SU-DHL-6 (cell line): ENCODE measurements around the gene SLC38A1.
"Not testable (repeated sequence)": the region's sequence is repeated elsewhere in the genome, so short reads cannot be mapped to it uniquely, and the experiment has no call there.

Experiments used
- H2AFZ ChIP-seq: fragments of 200-600 bp; sonication (generic); 2 replicates; pipeline ENCODE4 v1.6.1; 2014; ENCODE audit warnings: low read depth, mild to moderate bottlenecking, moderate library complexity, mixed read lengths, antibody characterized with exemption, low read length; ENCODE audit not compliant: severe bottlenecking
- H3F3A ChIP-seq: fragments of 200-600 bp; shearing (Covaris generic); 2 replicates; pipeline ENCODE4 v1.6.0; 2016; ENCODE audit warnings: antibody characterized with exemption, mild to moderate bottlenecking; ENCODE audit not compliant: insufficient read depth
- H3K27ac ChIP-seq: fragments of 200-600 bp; sonication (generic); 2 replicates; pipeline ENCODE4 v1.5.1; 2016; ENCODE audit warnings: low read depth, mild to moderate bottlenecking, low read length, moderate library complexity, mixed read lengths
- H3K27me3 ChIP-seq: fragments of 200-600 bp; sonication (generic), shearing (Covaris generic); 2 replicates; pipeline ENCODE4 v1.6.0; 2014; ENCODE audit warnings: mild to moderate bottlenecking, low read length
- H3K36me3 ChIP-seq: fragments of 200-600 bp; sonication (generic); 2 replicates; pipeline ENCODE4 v1.6.1; 2014; ENCODE audit warnings: mild to moderate bottlenecking, low read length, mixed read lengths
- H3K4me2 ChIP-seq: fragments of 300-600, 200-600 bp; shearing (Covaris generic), sonication (generic); 2 replicates; pipeline ENCODE4 v1.6.0; 2014; ENCODE audit warnings: low read length, low read depth, mild to moderate bottlenecking; ENCODE audit not compliant: poor library complexity, severe bottlenecking
- H3K4me3 ChIP-seq: fragments of 200-600 bp; sonication (generic); 2 replicates; pipeline ENCODE4 v1.5.1; 2014; ENCODE audit warnings: antibody characterized with exemption, low read length, mild to moderate bottlenecking, mixed read lengths; ENCODE audit not compliant: insufficient read depth, poor library complexity, severe bottlenecking
- H3K79me2 ChIP-seq: fragments of 200-600 bp; sonication (generic); 2 replicates; pipeline ENCODE4 v1.6.1; 2014; ENCODE audit warnings: mild to moderate bottlenecking, low read length, moderate library complexity; ENCODE audit not compliant: insufficient read depth
- H3K9ac ChIP-seq: fragments of 200-600 bp; sonication (generic); 2 replicates; pipeline ENCODE4 v1.7.0; 2014; ENCODE audit warnings: mild to moderate bottlenecking, low read length
- H3K9me2 ChIP-seq: fragments of 200-600 bp; sonication (generic); replicated peaks from 2 replicates; pipeline ENCODE4 v1.6.1; 2014; ENCODE audit warnings: low read length; ENCODE audit not compliant: insufficient read depth
- H3K9me3 ChIP-seq: fragments of 200-600 bp; sonication (generic); 2 replicates; pipeline ENCODE4 v1.6.1; 2014; ENCODE audit warnings: low read length, mixed read lengths; ENCODE audit not compliant: insufficient read depth
- H4K20me1 ChIP-seq: fragments of 200-600 bp; sonication (generic); 2 replicates; pipeline ENCODE4 v1.6.1; 2014; ENCODE audit warnings: low read depth, mild to moderate bottlenecking, antibody characterized with exemption, low read length, moderate library complexity, mixed read lengths
- EZH2phosphoT487 ChIP-seq: fragments of 200-600 bp; sonication (generic), shearing (Covaris generic); conservative IDR thresholded peaks from 2 replicates; pipeline ENCODE4 v1.6.1; 2018; ENCODE audit warnings: mild to moderate bottlenecking, antibody characterized with exemption, low read length, moderate library complexity, mixed read lengths
- TF ChIP-seq, protein P1 (sequence below): fragments of 200-600 bp; sonication (generic); IDR thresholded peaks from one replicate; pipeline ENCODE4 v1.5.1; 2017; ENCODE audit warnings: antibody characterized with exemption, mild to moderate bottlenecking, low read length, moderate library complexity; ENCODE audit not compliant: insufficient read depth, poor library complexity, severe bottlenecking

SLC38A1 gene

DNA sequence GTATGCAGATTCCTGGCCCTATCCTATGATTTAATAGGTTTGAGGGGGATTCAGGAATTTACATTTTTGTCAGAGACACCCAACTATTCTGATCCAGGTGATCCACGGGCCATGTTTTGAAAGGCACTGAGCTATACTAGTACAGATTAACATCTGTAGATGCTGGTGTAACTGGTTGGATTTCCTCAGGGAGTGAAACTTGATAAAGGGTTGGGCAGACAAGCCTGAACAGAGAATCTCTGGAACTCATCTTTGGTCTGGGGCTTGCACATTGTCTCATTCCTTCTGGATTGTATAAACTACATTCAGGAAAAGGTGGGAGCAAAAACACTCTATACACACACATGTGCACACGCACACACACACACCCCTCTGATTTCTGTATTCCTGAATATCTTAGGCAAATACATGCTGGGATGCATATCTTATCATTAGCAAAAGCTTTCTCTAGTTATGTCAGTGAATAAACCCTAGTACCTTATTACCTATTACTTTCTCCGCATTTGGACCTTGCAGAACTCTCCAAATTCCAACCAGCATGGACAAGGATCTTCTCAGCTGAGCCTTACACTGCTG is 104.6 kb downstream of the SLC38A1 start:
- Histone ChIP-seq H3K4me3 (no peak overlapping the region), H3F3A (no peaks in the 10 kb centered on the region), H3K36me3 (no peaks in the 10 kb centered on the region), H3K9me2 (no peaks in the 10 kb centered on the region), H3K79me2 (no peaks in the 10 kb centered on the region), H4K20me1 (no peaks in the 10 kb centered on the region), H3K27ac (no peak overlapping the region), H3K9me3 (no peaks in the 10 kb centered on the region), H3K4me2 (no peak overlapping the region), H2AFZ (no peak overlapping the region), H3K9ac (no peak overlapping the region), H3K27me3 (no peaks in the 10 kb centered on the region)
- TF ChIP-seq, protein P1, sequence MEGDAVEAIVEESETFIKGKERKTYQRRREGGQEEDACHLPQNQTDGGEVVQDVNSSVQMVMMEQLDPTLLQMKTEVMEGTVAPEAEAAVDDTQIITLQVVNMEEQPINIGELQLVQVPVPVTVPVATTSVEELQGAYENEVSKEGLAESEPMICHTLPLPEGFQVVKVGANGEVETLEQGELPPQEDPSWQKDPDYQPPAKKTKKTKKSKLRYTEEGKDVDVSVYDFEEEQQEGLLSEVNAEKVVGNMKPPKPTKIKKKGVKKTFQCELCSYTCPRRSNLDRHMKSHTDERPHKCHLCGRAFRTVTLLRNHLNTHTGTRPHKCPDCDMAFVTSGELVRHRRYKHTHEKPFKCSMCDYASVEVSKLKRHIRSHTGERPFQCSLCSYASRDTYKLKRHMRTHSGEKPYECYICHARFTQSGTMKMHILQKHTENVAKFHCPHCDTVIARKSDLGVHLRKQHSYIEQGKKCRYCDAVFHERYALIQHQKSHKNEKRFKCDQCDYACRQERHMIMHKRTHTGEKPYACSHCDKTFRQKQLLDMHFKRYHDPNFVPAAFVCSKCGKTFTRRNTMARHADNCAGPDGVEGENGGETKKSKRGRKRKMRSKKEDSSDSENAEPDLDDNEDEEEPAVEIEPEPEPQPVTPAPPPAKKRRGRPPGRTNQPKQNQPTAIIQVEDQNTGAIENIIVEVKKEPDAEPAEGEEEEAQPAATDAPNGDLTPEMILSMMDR: no peak
- TF ChIP-seq EZH2phosphoT487: no peak

DNA sequence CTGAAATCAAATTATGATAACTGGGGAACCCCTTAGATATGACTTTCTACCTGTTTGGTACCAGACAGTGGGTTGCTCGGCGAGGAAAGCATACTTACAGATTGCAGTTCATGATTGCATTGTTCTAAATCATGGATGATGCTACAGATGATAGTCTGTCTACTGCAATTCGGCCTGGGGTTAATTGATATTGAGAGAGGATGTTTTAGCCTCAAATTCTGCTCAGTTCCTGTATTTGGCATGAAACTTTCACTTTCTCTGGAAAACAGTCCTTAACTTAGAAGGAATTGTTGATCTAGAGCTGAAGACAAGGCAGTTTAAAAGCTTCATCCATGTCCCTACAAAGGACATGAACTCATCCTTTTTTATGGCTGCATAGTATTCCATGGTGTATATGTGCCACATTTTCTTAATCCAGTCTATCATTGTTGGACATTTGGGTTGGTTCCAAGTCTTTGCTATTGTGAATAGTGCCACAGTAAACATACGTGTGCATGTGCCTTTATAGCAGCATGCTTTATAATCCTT is 106.2 kb downstream of the SLC38A1 start:
- not testable (repeated sequence) for H4K20me1 ChIP-seq, H3K4me2 ChIP-seq, H3K79me2 ChIP-seq, H3F3A ChIP-seq, H2AFZ ChIP-seq, H3K4me3 ChIP-seq, H3K9ac ChIP-seq, H3K36me3 ChIP-seq, H3K9me2 ChIP-seq, H3K9me3 ChIP-seq, H3K27ac ChIP-seq, H3K27me3 ChIP-seq

DNA sequence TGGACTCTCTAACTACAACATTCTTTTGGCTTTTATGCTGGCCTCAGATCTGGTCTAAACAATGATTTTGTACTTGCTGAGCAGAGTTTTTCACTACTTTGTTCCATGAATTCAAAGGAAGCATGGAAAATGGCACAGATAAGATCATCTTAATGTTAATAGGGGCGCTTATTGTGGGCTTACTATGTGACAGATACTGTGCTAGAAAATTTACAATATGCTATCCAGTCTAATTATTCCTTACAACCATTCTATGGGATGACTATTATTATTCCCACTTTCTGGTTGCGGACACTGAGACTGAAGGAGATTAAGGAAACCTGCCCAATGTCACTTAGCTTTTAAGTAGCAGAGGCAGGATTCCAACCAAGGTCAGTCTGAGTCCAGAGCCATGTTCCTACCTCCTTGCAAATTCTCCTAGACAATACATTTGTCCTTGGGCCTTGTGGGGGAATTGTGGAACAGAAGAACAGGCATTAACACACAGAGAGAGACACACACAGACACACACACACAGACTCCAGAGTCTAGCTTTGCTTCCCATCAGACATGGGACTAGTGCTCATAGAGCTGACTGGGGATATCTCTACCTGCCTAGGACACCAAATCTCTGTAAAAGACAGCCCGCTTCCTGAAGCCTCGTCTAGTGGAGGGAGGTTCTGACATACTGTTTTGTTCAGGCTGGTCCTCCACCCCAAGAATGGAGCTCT is 107.7 kb downstream of the SLC38A1 start:
- H3K79me2 ChIP-seq: no peaks in the 10 kb centered on the region
- H3F3A ChIP-seq: no peaks in the 10 kb centered on the region
- no peak overlapping the region for H3K27ac ChIP-seq
- no peak overlapping the region for H3K9ac ChIP-seq
- H4K20me1 ChIP-seq: no peaks in the 10 kb centered on the region
- H3K9me3 ChIP-seq: no peaks in the 10 kb centered on the region; the same call in 1 of the 2 replicates
- no peak overlapping the region for H3K4me2 ChIP-seq
- H2AFZ ChIP-seq: no peak overlapping the region
- no peaks in the 10 kb centered on the region for H3K27me3 ChIP-seq
- H3K9me2 ChIP-seq: no peaks in the 10 kb centered on the region
- TF ChIP-seq EZH2phosphoT487: no peak
- TF ChIP-seq, protein P1: no peak
- H3K36me3 ChIP-seq: no peaks in the 10 kb centered on the region
- no peak overlapping the region for H3K4me3 ChIP-seq
